RPMI8226 (cell line): ENCODE measurements around the gene SPTBN1.
"Not testable (repeated sequence)": the region's sequence is repeated elsewhere in the genome, so short reads cannot be mapped to it uniquely, and the experiment has no call there.

Experiments used
- DNase-seq: peaks from one replicate; pipeline ENCODE4 v3.0.0-alpha.2; 2015

Gene SPTBN1

DNA sequence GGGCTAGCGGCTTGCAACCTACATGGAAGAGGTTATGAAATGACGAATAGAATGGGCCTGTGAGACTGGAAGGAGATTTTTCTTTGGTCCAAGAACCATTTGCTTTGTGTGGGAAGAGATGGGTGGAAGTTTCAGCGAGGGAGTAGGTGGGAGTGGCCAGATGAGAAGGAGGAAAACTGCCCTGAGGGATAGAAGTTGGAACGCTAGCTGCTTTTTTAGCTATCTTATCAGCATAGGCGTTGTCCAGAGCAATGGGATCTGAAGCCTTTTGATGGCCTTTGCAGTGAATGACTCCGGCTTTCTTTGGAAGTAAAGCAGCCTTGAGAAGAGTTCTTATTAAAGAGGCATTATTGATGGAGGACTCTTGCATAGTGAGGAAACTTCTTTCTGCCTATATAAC, 52.4 kb downstream of the SPTBN1 start:
- DNase-seq = no peak

DNA sequence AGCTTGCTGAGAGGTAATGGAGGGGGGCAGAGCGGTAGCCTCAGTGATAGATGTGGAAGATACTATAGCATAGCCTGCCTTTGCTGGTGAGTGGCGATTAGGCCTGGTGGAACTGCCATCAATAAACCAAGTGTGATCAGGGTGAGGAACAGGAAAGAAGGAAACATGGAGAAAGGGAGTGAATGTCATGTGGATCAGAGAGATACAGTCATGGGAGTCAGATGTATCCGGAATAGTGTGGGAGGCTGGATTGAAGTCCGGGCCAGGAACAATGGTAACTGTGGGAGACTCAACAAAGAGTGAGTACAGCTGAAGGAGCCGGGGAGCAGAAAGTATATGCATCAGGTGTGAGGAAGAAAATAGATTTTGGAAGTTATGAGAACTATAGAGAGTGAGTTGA, 52.9 kb downstream of the SPTBN1 start:
- DNase-seq = not testable (repeated sequence)

DNA sequence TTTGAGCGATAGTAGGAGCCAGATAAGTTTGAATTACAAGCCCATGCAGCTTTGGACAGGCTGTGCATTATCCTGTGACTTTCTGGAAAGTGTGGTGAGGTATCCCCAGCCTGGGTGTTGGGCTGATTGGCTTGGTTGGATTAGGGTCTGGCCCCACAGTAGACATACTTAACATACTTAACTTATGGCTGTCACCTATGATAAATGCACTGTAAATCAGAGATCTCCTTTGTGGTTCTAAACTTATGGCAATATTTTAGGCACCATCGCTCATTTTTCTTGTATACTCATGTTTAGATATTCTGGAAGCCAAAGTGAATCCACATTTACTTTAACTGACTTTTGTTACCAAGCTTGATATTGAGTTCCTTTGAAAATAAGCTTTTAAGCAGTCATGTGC, 54.8 kb downstream of the SPTBN1 start:
- no peak for DNase-seq

DNA sequence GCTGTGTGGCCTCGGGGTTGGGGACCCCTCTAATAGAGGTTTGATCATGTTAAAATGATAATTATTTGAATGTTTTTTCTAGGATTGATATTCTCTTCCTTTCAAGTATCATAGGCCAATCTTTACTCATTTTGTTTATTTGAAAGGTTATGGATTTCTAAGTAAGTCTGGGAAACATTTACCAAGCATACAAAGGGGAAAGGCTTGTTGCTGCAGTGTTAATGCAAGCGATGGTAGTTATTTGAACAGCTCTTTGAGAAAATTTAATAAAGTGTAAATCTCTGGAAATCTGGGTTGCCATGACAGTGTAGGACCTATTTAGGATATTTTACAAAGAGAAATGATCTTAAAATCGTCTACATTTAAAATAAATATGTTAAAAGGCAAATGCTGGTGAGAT, 56.1 kb downstream of the SPTBN1 start:
- no peak for DNase-seq

DNA sequence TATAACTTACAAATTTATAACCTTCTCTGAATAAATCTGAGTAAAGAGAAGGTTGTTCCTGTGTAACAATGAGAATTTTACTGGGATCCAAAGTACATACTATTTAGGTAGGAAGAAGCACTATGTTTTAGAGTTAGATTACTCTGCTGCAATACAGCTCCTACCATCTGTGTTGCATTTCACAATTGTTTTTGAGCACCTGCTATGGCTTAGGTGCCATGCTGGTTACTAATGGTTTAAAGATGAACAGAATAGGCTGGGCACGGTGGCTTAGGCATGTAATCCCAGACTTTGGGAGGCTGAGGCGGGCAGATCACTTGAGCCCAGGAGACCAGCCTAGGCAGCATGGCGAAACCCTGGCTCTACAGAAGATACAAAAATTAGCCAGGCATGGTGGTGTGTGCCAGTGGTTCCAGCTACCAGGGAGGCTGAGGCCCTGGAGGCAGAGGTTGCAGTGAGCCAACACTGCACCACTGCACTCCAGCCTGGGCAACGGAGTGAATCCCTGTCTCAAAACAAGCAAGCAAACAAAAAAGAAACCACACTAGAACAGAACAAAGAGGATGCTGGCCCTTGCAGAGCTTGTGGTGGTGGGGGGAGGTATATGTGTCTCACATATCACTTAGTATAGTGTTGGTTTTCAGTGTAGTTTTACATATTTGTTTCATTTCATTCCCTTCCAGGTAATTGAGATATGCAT, 56.7 kb downstream of the SPTBN1 start:
- DNase-seq = no peak

DNA sequence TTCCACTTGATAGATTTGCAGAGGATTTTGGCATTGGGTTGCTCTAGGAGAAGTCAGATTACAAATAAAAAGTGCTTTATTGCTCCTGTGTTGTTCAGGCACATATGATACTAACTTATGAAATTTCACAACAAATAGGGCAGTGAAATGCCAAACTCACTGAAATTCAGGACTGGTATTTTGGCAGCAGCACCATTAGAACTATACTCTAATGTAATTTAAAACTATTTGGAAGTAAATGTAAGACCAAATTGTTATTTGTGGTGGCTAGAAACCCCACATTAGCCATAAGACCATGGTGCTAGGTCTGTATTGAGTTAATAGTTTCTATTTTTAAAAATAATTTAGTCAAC, 57.2 kb downstream of the SPTBN1 start:
- DNase-seq = no peak

DNA sequence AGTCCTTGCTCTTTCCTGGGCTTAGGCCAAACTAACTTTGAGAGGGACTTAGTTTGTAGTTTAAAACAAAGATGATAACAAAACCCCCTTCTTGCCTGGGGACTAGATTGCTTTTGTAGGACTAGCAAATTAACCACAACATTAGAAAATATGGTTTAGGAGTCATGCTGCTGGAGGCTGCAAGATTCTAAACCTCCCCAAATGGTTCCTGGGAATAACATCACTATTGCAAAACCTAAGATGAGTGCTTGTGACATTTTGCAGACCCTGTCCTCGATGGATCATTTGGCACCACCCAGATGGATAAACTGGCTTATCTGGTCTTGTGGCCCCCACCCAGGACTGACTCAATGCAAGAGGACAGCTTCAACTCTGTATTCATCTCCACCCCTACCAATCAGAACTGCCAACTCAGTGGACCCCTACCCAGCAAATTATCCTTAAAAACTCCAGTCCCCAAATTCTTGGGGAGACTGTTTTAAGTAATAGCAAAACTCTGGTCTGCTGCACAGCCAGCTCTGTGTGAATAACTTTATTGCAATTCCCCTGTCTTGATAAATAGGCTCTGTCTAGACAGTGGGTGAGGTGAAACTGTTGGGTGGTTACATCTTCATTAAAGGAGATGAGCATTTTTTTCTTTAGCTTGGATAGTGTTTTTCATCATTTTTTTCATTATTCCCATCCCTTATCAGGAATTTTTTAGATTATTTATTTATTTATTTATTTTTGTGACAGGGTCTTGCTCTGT, 58.9 kb downstream of the SPTBN1 start:
- DNase-seq = no peak

DNA sequence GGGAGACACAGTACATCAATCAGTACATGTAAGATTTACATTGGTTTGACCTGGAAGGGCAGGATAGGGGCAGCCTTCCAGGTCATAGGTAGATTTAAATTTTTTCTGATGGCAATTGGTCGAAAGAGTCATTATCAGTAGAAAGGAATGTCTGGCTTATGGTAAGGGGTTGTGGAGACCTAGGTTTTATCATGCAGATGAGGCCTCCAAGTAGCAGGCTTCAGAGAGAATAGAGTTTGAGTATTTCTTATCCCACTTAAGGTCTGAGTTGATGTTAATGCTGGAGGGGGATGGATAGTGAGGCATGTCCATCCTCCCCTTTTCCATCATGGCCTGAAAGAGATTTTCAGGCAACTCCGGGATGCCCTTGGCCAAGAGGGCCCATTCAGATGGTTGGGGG, 60.7 kb downstream of the SPTBN1 start:
- DNase-seq = no peak

DNA sequence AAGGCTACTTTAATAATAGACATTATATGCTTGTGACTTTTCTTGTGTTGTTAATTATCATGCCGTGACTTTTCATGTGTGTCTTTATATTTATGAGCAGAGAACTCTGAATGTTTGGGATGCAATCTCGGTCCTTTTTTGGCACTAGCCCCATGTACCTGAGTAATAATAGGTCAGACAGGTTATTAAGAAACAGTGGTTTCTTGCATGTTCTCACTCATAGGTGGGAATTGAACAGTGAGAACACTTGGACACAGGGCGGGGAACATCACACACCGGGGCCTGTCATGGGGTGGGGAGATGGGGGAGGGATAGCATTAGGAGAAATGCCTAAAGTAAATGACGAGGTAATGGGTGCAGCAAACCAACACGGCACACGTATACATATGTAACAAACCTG, 61.9 kb downstream of the SPTBN1 start:
- DNase-seq = not testable (repeated sequence)

DNA sequence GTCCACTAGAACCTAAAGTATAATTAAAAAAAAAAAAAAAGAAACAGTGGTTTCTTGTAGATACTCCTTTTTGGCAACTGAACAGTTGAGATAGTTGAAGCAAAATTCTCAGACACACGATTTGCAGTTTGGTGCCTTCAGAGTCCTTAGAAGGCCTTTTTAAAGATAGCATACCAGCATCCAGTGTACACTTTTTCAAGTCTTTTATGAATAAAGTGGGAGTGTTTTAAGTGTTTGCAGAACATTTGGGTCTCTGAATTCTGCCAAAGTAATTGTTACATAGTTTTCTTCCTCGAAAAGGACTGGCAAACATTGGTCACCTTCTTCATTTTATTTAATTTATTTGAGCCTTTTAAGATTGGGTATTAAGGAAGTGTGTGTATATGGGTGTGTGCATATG, 62.3 kb downstream of the SPTBN1 start:
- no peak for DNase-seq

DNA sequence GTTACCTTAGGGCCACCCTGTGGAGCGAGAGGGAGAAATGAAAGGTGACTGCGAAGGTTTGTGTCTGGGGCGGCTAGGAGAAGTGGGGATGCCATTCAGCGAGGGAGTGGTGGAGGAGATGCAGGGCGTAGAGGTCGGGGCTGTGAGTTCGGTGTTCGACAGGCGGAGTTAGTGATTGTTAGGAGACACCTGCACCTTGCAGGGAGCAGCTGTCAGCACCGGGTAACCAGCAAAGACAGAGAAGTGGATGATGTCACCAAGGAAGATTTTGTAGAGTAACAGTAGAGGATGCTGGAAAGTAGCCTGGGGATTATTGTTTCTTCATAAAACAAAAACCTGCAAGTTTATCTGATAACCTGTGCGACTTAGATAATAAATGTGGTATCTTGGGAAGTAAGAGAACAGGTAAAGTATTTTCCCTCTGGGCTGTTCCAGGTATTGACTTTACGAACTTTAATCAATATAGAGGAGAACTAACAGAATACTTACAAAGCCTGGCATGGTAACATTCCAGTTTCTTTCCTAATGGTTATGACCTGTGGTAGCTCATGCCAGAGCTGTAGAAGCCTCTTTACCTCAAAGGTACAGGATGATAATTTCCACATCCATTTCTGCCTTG, 63.8 kb downstream of the SPTBN1 start:
- no peak for DNase-seq

DNA sequence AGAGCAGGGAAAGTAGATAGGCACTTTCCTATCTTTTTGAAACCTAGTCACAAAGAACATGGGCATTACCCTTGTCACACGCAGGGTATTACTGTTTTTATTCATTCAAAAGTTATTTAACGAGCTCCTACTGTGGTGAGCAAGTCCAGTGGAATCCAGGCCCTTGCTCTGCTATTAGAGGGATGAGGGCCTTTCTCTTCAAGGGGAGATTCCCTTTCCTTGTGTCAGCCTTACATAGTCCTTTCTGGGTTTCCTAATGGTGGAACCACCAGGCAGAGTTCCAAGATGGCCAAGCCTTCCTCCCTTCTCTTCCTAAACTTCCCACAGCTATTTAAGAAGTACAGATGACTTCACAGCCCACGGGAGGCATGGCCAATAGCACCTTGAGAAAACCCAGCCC, 64.6 kb downstream of the SPTBN1 start:
- DNase-seq = no peak

DNA sequence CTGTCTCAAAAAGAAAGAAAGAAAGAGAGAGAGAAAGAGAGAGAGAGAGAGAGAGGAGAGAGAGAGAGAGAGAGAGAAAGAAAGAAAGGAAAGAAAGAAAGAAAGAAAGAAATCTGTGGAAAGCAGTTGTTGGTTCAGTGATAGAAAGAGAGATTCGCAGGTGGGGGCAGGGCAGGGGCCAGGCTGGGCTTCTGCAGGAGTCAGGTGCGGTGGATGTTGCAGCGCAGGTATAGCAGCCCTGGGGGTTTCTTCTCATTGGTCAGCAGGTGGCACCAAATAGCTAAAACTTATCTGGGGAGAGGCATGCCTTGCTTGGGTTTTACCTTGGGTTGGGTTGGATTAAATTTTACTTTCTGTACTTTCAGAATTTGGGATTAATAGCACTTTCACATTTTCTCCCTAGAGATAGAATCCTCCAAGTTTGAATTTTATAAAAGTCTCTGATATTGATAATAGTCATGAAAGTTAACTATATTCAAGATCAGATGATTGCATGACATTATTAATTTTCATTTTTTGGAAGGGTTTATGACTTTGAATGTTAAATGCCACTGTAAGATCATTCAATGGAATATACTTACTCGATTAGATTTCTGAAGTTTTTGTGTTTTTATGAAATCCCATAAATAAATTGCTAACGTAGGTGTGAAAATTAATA, 66.6 kb downstream of the SPTBN1 start:
- DNase-seq = peak; percentile 84

DNA sequence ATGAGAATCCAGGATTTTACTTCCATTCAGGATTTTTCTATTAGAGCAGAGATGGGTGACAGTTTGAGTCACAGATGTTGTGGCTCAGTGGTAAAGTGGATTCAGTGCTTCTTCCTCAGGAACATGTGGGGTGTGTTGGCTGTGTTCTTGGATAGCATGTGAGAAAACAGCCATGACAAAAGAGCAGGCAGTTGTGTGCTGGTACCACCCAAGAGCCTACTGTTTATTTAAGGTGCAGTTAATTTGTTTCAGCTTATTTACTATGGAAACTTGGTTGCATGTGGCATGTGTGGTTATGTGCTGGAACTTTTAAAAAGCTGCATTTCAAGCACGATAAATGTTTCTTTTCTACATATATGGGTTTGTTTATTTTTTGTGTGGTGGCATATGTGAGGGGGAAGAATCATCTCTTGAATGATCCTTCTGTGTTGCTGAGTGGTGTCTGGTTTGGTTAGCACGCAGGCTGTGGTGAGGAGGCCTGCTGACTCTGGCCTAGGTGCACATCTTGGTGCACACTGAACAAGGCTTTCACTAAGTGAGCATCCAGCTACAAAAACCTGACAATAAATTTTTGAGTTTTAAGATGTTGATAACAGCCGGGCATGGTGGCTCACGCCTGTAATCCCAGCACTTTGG, 67.3 kb downstream of the SPTBN1 start:
- no peak for DNase-seq

DNA sequence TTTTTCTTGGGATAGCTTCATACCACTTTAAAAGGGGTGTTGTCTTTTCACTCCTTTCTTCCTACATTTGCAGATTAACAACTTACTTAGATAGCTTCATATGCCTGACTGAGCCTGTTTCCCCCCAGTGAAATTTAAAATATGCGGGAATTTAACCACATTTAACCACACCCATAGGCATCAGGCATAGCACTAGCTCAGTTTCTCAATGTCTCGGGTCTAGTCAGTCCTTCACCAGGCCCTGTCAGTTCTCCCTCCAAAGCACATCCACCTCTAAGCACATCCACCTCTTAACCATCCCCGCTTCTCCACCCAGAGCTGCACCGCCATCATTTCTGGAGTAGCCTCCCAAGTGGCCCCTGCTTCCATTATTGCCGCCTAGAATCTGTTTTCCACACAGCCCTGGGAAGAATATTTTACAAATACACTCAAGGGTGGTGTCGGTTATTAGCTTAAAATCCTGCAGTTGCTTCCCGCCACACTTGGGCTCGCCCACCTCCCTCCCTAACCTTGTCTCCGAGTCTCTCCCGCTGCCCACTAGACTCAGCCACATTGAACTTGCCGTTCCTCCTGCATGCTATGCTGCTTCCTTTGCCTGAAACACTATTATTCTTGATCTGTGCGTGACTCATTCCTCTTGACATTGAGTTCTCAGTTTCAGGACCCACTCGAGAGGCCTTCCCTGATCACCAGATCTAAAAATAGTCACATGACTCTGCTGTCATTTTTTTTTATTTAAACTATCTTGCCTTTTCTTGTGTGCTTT, 68.3 kb downstream of the SPTBN1 start:
- no peak for DNase-seq

DNA sequence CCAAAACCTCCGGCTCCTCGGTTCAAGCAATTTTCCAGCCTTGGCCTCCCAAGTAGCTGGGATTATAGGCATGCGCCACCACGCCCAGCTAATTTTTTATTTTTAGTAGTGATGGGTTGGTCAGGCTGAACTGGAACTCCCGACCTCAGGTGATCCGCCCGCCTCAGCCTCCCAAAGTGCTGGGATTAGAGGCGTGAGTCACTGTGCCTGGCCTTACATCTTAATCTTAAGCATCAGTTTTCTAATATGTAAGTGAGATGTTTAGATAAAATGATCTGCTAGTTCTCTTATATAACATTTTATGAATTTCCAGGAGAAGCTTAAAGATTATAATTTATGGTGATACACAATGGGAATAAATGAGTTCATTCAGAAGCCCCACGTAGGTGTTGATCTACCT, 69.2 kb downstream of the SPTBN1 start:
- no peak for DNase-seq

DNA sequence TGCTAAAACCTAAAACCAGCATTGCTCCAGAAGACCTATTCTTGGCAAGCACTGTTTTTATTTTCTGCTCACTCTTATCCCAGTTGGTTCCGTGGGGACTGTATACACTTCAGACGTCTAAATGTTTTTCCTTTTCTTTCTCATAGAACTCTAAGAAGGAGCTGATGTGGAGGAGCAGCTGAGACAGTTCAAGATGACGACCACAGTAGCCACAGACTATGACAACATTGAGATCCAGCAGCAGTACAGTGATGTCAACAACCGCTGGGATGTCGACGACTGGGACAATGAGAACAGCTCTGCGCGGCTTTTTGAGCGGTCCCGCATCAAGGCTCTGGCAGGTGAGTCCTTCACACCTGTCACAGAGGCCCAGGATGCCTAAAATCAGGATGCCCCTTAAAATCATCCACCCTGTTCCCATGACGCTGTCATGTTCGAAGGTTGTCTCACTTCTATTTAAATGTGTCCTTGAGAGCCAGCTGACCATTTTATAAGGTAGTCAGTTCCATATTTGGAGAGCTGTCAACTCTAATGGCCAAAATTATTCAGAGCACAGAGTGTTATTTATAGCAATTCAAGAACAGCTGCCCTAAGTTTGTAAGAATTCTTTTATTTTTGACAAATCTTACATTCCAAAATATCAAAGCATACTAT, 70.2 kb downstream of the SPTBN1 start:
- no peak for DNase-seq

DNA sequence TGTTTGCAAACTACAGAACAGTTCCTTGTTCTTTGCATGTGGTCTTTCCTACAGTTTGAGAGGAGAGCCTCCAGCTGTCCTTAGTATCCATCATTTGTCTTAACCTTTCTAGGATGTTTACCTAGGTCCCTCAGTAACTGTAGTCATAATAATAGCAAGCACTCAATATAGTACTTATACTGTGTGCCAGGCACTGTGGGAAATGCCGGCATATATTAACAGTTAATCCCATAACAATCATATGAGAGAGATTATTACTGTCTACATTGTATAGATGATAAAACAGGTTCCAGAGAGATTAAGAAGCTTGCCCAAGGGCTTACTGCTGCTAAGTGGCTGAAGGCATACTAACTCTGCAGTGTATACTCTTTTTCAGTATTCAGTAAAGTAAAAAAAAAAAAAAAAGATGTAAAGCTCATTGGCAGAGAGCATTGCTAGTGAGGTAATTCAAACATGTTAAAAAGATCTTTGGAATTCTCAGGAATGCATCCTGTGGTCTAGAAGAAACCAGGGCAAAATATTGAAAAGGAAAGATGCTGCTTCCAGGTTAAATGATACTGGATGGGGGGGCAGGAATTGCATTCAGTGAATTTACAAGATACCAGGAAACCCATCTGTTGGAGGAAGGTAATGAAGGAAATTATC, 72.3 kb downstream of the SPTBN1 start:
- no peak for DNase-seq

DNA sequence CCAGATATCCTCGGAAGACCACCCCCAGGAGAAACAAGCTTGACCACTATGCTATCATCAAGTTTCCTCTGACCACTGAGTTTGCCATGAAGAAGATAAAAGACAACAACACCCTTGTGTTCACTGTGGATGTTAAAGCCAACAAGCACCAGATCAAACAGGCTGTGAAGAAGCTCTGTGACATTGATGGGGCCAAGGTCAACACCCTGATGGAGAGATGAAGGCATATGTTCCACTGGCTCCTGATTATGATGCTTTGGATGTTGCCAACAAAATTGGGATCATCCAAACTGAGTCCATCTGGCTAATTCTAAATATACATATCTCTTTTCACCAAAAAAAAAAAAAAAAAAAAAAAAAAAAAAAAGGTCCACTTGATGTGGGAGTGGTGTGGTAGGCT, 73.4 kb downstream of the SPTBN1 start:
- not testable (repeated sequence) for DNase-seq

DNA sequence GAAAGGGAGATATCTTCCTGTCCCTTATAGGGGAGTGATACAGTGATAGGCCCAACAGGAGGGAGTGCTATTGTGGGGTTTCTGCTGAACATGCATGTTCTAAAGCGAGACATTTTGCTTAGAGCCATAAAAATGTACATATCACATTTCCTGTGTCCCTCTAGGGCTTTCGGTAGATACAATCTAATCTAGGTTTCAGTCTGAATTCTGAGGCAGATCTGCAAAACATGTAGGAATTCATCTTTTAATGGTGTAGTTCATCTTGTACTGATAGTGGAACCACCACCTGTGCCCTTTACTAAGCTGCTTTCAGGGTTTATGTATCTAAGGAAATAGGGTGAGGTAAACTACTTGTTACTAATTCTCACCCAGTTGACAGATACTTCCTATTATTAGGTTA, 73.8 kb downstream of the SPTBN1 start:
- peak; percentile 51 for DNase-seq

DNA sequence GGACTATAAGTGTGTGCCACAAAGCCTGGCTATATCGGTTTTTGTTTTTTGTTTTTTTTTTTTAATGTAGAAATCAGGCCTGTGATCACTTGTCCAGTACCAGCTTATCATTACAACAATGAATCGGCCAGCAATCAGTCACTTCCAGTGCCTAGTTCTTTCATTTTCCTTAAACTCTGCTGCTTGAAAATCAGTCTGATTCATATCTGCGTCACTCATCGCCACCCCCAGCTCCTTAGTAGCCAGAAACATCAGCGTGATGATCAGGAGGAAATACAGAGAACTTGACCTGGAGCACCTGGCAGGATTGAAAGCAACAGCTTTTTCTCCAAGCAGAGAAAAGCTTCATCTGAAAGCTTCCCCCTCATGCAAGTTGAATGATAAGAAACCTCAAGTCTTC, 75.4 kb downstream of the SPTBN1 start:
- DNase-seq = no peak

DNA sequence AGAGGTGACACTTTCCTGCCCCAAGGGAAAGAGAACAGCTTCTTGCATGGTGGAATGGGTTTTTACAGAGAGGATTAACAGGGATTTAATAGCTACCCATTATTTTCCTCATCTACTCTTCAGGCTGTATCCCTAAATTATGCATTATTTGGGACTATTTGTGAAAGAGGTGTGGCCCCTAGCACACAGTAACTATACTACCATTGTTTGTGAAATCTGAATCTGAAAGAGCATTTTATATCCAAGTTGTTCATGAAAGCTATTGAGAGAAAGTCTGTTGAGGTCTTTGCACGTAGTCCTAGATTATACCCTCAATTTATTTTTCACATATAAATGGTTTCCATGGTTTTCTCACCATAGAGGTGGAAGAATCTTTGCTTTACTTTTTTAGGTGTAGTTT, 78.1 kb downstream of the SPTBN1 start:
- DNase-seq = no peak
